Osteocyte (in vitro differentiated cells): ENCODE measurements around the gene POSTN. TPM values are rescaled to one million over a fixed set of nuclear protein-coding genes. Genes with fewer than 3 reads are reported as not detected.
"Not testable (repeated sequence)": the region's sequence is repeated elsewhere in the genome, so short reads cannot be mapped to it uniquely, and the experiment has no call there.

ENCODE experiments used
- DNase-seq: peaks from one replicate; pipeline ENCODE4 v3.0.0; 2021; ENCODE audit warnings: mixed read lengths; ENCODE audit not compliant: unreplicated experiment; ENCODE audit errors: extremely low spot score
- H3K27ac Mint-ChIP-seq: one replicate; pipeline ENCODE4 v1.8.0; 2021; ENCODE audit warnings: mild to moderate bottlenecking, mixed read lengths; ENCODE audit not compliant: unreplicated experiment
- H3K27me3 Mint-ChIP-seq: one replicate; pipeline ENCODE4 v1.8.0; 2021; ENCODE audit warnings: mixed read lengths; ENCODE audit not compliant: unreplicated experiment
- H3K36me3 Mint-ChIP-seq: one replicate; pipeline ENCODE4 v1.8.0; 2021; ENCODE audit warnings: mixed read lengths; ENCODE audit not compliant: unreplicated experiment
- H3K4me1 Mint-ChIP-seq: one replicate; pipeline ENCODE4 v1.8.0; 2021; ENCODE audit warnings: mixed read lengths; ENCODE audit not compliant: unreplicated experiment
- H3K4me3 Mint-ChIP-seq: one replicate; pipeline ENCODE4 v1.8.0; 2021; ENCODE audit warnings: mild to moderate bottlenecking, moderate library complexity, mixed read lengths; ENCODE audit not compliant: unreplicated experiment
- H3K9me3 Mint-ChIP-seq: one replicate; pipeline ENCODE4 v1.8.0; 2021; ENCODE audit warnings: mixed read lengths; ENCODE audit not compliant: unreplicated experiment
- total RNA-seq: library from RNA; stranded (reverse); gene quantifications from 2 replicates; pipeline ENCODE4 v1.2.1, GENCODE V29; 2021
- TF ChIP-seq, protein P1 (sequence below): fragments of 200-600 bp; sonication (generic); IDR thresholded peaks from 2 replicates; pipeline ENCODE4 v1.5.0; 2021; ENCODE audit warnings: antibody characterized with exemption, mild to moderate bottlenecking, moderate library complexity

The POSTN gene
- total RNA-seq, 1 donor from 2014 or later = 287 TPM

DNA sequence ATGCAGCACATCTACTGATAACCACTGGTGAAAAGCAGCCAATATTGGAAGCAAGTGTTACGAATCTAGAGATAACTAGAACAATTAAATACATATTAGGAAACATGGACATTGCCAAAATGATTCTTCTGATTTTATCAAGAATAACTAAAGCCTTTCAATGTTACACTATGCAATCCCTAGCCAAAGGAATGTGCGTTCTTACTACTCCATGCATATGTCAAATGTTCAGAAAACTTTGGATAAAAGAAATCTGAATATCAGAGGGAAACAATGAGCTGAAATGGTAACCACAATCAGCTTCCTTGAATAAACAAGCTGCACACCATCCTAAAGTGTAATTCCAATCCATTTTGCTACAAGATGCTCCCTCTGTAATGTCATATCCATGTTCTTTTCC is 951 bp upstream of the POSTN start:
- H3K27me3 Mint-ChIP-seq = no peaks in the 10 kb centered on the region
- H3K36me3 Mint-ChIP-seq = peaks cover 8% of the 10 kb centered on the region
- DNase-seq = no peak
- no peak overlapping the region for H3K4me3 Mint-ChIP-seq
- H3K4me1 Mint-ChIP-seq = peaks cover 63% of the 10 kb centered on the region
- no peak overlapping the region for H3K27ac Mint-ChIP-seq
- TF ChIP-seq, protein P1, sequence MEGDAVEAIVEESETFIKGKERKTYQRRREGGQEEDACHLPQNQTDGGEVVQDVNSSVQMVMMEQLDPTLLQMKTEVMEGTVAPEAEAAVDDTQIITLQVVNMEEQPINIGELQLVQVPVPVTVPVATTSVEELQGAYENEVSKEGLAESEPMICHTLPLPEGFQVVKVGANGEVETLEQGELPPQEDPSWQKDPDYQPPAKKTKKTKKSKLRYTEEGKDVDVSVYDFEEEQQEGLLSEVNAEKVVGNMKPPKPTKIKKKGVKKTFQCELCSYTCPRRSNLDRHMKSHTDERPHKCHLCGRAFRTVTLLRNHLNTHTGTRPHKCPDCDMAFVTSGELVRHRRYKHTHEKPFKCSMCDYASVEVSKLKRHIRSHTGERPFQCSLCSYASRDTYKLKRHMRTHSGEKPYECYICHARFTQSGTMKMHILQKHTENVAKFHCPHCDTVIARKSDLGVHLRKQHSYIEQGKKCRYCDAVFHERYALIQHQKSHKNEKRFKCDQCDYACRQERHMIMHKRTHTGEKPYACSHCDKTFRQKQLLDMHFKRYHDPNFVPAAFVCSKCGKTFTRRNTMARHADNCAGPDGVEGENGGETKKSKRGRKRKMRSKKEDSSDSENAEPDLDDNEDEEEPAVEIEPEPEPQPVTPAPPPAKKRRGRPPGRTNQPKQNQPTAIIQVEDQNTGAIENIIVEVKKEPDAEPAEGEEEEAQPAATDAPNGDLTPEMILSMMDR = no peak
- H3K9me3 Mint-ChIP-seq = no peaks in the 10 kb centered on the region

DNA sequence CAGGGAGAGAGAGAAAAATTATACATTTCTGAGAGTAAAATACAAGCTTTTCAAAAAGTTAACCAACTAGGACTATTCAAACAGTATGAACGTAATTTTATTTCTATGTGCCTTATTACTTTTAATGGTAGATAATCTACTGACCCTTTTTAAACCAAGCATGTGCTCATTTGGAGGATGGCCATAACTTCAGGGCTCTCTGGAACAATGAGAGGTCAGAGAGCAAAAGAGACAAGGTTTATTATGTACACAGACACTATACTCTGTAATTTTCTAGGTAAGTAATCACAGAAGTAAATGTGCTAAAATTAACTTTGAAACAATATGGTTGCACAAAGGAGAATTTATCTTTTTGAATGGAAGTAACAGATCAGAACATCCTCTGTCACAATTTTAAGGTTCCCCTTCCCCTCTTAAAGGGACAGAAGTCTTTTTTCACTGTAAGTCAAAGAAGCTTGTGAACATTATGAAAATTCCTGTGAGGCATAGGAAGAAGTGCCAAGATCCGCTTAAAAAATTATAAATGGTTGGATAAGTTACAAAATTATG is 1.0 kb downstream of the POSTN start:
- H3K4me1 Mint-ChIP-seq = peaks cover 66% of the 10 kb centered on the region
- DNase-seq = no peak
- peak overlapping the region; percentile 74 for H3K4me3 Mint-ChIP-seq
- no peaks in the 10 kb centered on the region for H3K27me3 Mint-ChIP-seq
- peaks cover 8% of the 10 kb centered on the region for H3K36me3 Mint-ChIP-seq
- no peaks in the 10 kb centered on the region for H3K9me3 Mint-ChIP-seq
- H3K27ac Mint-ChIP-seq = peak overlapping the region; percentile 82
- TF ChIP-seq, protein P1 = no peak

DNA sequence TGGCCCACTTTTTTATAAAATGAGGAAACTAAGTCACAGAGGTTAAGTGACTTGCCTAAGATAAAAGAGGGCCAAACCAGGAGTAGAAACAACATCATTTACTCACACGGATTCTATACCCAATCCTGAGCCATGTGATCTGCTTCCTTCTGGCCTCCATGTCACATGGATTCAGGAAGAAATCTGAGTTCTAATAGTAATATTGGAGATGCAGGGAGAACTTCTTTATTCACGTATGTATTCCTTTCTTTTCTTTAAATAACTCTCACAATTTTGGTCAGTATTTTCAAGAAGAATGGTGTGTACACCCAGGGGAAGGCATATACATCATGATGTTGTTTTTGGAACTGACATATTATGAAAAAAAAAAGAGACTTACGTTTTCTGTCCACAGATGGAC is 1.8 kb downstream of the POSTN start:
- no peaks in the 10 kb centered on the region for H3K9me3 Mint-ChIP-seq
- peak overlapping the region; percentile 74 for H3K4me3 Mint-ChIP-seq
- H3K27me3 Mint-ChIP-seq = no peaks in the 10 kb centered on the region
- peaks cover 8% of the 10 kb centered on the region for H3K36me3 Mint-ChIP-seq
- H3K4me1 Mint-ChIP-seq = peaks cover 58% of the 10 kb centered on the region
- DNase-seq = no peak
- TF ChIP-seq, protein P1 = no peak
- H3K27ac Mint-ChIP-seq = peak overlapping the region; percentile 82

DNA sequence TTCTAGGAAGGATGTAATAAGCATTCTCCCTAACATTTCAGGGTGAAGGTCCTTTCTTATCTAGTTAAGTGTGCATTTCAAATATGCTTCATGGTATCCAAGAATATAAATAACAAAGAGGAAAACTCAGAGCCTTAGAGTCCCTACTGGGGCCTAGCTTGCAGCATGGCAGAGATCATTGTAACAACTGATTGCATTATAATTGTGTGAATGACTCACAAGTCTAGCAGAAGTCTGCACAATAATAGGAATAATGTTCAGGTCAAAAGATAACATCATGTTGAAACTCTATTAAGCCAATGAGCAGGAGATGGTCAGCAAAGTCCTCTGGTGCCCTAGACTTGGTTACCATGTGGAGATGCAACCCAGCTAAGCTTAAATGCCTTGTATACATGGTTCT is 3.4 kb downstream of the POSTN start:
- Mint-ChIP-seq H3K36me3 (peaks cover 8% of the 10 kb centered on the region), H3K4me1 (peaks cover 49% of the 10 kb centered on the region), H3K27ac (no peak overlapping the region), H3K9me3 (no peaks in the 10 kb centered on the region), H3K27me3 (no peaks in the 10 kb centered on the region), H3K4me3 (no peak overlapping the region)
- TF ChIP-seq, protein P1 = no peak
- no peak for DNase-seq

DNA sequence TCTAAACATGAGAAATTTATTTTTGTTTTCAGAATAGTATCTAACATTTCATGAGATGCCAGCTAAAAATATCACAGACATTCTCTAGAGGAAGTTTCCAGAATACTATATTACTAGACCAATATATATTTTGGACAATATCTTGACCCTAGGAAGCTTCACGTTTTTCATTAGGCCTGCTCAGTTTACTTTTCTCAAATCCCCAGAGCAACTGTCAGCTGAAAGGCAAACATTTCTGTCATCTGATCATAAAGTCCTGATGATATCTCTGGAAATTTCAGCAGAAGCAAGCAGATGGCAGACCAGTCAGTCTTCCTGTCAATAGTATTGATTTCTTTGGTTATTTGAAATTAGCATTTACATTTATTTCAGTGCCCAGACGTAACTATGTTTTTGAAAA is 4.0 kb downstream of the POSTN start:
- TF ChIP-seq, protein P1 = no peak
- Mint-ChIP-seq H3K27ac (peak overlapping the region; percentile 61), H3K36me3 (peaks cover 8% of the 10 kb centered on the region), H3K4me1 (peaks cover 45% of the 10 kb centered on the region), H3K27me3 (no peaks in the 10 kb centered on the region), H3K4me3 (no peak overlapping the region), H3K9me3 (no peaks in the 10 kb centered on the region)
- no peak for DNase-seq

DNA sequence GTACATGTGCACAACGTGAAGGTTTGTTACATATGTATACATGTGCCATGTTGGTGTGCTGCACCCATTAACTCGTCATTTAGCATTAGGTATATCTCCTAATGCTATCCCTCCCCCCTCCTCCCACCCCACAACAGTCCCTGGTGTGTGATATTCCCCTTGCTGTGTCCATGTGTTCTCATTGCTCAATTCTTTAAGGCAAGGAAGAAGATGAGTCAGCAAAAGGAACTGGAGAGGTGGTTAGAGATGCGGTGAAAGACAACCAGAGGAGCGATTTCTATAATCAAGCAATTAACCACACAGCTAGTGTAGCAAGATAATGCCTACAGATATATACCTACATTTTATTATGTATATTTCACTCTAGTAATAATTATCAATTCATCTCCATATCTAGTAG is 9.2 kb downstream of the POSTN start:
- not testable (repeated sequence) for H3K9me3 Mint-ChIP-seq, H3K27ac Mint-ChIP-seq, H3K27me3 Mint-ChIP-seq, H3K4me1 Mint-ChIP-seq, DNase-seq, H3K4me3 Mint-ChIP-seq
- peaks cover 13% of the 10 kb centered on the region for H3K36me3 Mint-ChIP-seq
